ENCODE results near the gene ZNF385A. TPM values are rescaled to one million over a fixed set of nuclear protein-coding genes. Genes with fewer than 3 reads are reported as not detected.

ZNF385A gene
- total RNA-seq, 4 donors from 2014 or later, result 3.3 to 21.0 (median 18.3) TPM

GRCh38 chr12:54376596-54376995 lies 7.9 kb downstream of the ZNF385A start:
- Histone ChIP-seq H3K4me3 (no peak overlapping the region), H3K27me3 (no peaks in the 10 kb centered on the region), H3K9me3 (no peaks in the 10 kb centered on the region), H3K27ac (peak overlapping the region; percentile 54 to 60 (median 58)), H3K36me3 (no peaks in the 10 kb centered on the region), H3K4me1 (peaks cover 43 to 45% of the 10 kb centered on the region in 2 donors)
- in situ Hi-C loops (cut with MboI; ENCODE audit: low sequenced_read_pairs in 4 of 4) (no loop called here), intact Hi-C loops (cut with DNase I; ENCODE audit: low total_unique reads) (loop anchor here (10.0 kb wide), 1 partner anchor 652 kb away; the partner anchor contains the start of gene CALCOCO1)
- ATAC-seq, result no peak
- TF ChIP-seq CTCF (IDR thresholded peaks at IDR 0.05 in 4 of 5, conservative IDR thresholded peaks at IDR 0.05 in 1 of 5) (no peak), POLR2A (IDR thresholded peaks at IDR 0.05) (no peak)
- peak in 1 of 2 donors; percentile 50 for DNase-seq

GRCh38 chr12:54375259-54375579 lies 9.3 kb downstream of the ZNF385A start:
- Histone ChIP-seq H3K27ac (peak overlapping the region; percentile 44 to 60 (median 55)), H3K27me3 (no peaks in the 10 kb centered on the region), H3K36me3 (no peaks in the 10 kb centered on the region), H3K4me3 (no peak overlapping the region), H3K9me3 (no peaks in the 10 kb centered on the region), H3K4me1 (peaks cover 47 to 50% of the 10 kb centered on the region in 2 donors)
- in situ Hi-C loops (cut with MboI; ENCODE audit: low sequenced_read_pairs in 4 of 4), result no loop called here
- no peak for ATAC-seq
- intact Hi-C loops (cut with DNase I; ENCODE audit: low total_unique reads), result loop anchor here (10.0 kb wide), 1 partner anchor 650 kb away; the partner anchor contains the start of gene CALCOCO1
- DNase-seq, result no peak
- TF ChIP-seq CTCF (IDR thresholded peaks at IDR 0.05 in 4 of 5, conservative IDR thresholded peaks at IDR 0.05 in 1 of 5) (no peak), POLR2A (IDR thresholded peaks at IDR 0.05) (no peak)

GRCh38 chr12:54374562-54375258 lies 9.8 kb downstream of the ZNF385A start:
- TF ChIP-seq POLR2A (IDR thresholded peaks at IDR 0.05) (no peak), CTCF (IDR thresholded peaks at IDR 0.05 in 4 of 5, conservative IDR thresholded peaks at IDR 0.05 in 1 of 5) (no peak)
- Histone ChIP-seq H3K27me3 (no peaks in the 10 kb centered on the region), H3K36me3 (no peaks in the 10 kb centered on the region), H3K9me3 (no peaks in the 10 kb centered on the region), H3K4me3 (no peak overlapping the region), H3K4me1 (peaks cover 45 to 51% of the 10 kb centered on the region in 2 donors), H3K27ac (peak overlapping the region; percentile 48 to 60 (median 55))
- in situ Hi-C loops (cut with MboI; ENCODE audit: low sequenced_read_pairs in 4 of 4) (loop anchor here (25.0 kb wide), 2 partner anchors 362 to 387 kb away; partner anchors contain the start of genes HOXC10 (in 2 of the 4), HOXC8 (in 2 of the 4) and HOXC9 (in 2 of the 4)), intact Hi-C loops (cut with DNase I; ENCODE audit: low total_unique reads) (loop anchor here (10.0 kb wide), 1 partner anchor 650 kb away; the partner anchor contains the start of gene CALCOCO1)
- DNase-seq (no peak), ATAC-seq (no peak)

GRCh38 chr12:54373649-54374561 lies 10.6 kb downstream of the ZNF385A start:
- H3K27ac ChIP-seq, result peak overlapping the region; percentile 48 to 60 (median 55)
- DNase-seq, result no peak
- H3K36me3 ChIP-seq, result no peaks in the 10 kb centered on the region
- TF ChIP-seq CTCF (IDR thresholded peaks at IDR 0.05 in 4 of 5, conservative IDR thresholded peaks at IDR 0.05 in 1 of 5) (no peak), POLR2A (IDR thresholded peaks at IDR 0.05) (no peak)
- H3K27me3 ChIP-seq, result no peaks in the 10 kb centered on the region
- intact Hi-C loops (cut with DNase I; ENCODE audit: low total_unique reads), result loop anchor here (10.0 kb wide), 1 partner anchor 649 kb away; the partner anchor contains the start of gene CALCOCO1
- ATAC-seq, result no peak
- no peaks in the 10 kb centered on the region for H3K9me3 ChIP-seq
- in situ Hi-C loops (cut with MboI; ENCODE audit: low sequenced_read_pairs in 4 of 4), result loop anchor here (25.0 kb wide), 2 partner anchors 362 to 387 kb away; partner anchors contain the start of genes HOXC10 (in 2 of the 4), HOXC8 (in 2 of the 4) and HOXC9 (in 2 of the 4)
- H3K4me3 ChIP-seq, result no peak overlapping the region
- H3K4me1 ChIP-seq, result peaks cover 46 to 47% of the 10 kb centered on the region in 2 donors
